ENCODE results near the gene HELZ2. TPM values are rescaled to one million over a fixed set of nuclear protein-coding genes. Genes with fewer than 3 reads are reported as not detected.
A peak's percentile ranks its signal among the peaks of the same experiment; 100 is the strongest.
"Not testable (repeated sequence)": the region's sequence is repeated elsewhere in the genome, so short reads cannot be mapped to it uniquely, and the experiment has no call there.

The HELZ2 gene
- total RNA-seq, 2 donors from 2014 or later, result 37.1 to 46.1 TPM

DNA sequence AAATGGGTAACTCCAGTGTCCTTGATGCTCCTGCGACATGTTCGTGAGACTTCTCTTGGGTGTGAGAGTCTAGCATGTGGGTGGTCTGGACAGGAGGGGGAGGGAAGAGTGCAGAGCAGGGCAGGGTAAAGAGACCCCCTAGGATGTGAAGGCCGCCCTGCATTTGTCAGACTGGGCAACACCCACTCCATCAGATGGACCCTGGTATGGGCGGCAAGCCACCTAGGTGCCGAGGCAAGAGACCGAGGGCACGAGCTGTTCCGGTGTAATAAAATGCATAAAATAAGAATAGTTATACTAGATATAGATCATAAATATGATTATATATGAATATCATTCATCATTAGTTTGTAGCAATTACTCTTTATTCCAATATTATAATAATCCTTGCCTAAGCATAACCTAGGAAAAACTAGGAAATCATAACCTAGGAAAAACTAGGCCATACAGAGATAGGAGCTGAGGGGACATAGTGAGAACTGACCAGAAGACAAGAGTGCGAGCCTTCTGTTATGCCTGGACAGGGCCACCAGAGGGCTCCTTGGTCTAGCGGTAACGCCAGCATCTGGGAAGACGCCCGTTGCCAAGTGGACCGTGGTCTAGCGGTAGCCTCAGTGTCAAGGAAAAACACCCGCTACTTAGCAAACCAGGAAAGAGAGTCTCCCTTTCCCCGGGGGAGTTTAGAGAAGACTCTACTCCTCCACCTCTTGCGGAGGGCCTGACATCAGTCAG is 40.0 kb upstream of the HELZ2 start:
- H3K36me3 ChIP-seq, result peaks cover 0 to 13% of the 10 kb centered on the region in 2 donors
- DNase-seq (ENCODE audit: low spot score); intact Hi-C loops (cut with DNase I); H3K4me3 ChIP-seq; H3K9me3 ChIP-seq; H3K4me1 ChIP-seq (replicated peaks); H3K27me3 ChIP-seq (replicated peaks; ENCODE audit: insufficient read depth); H3K27ac ChIP-seq: not testable (repeated sequence)
- WGBS, result 86% methylated on average over 18 of the region's 18 CpGs
- TF ChIP-seq CTCF (IDR thresholded peaks at IDR 0.05), result peak in 1 of 4 experiments; percentile 21

DNA sequence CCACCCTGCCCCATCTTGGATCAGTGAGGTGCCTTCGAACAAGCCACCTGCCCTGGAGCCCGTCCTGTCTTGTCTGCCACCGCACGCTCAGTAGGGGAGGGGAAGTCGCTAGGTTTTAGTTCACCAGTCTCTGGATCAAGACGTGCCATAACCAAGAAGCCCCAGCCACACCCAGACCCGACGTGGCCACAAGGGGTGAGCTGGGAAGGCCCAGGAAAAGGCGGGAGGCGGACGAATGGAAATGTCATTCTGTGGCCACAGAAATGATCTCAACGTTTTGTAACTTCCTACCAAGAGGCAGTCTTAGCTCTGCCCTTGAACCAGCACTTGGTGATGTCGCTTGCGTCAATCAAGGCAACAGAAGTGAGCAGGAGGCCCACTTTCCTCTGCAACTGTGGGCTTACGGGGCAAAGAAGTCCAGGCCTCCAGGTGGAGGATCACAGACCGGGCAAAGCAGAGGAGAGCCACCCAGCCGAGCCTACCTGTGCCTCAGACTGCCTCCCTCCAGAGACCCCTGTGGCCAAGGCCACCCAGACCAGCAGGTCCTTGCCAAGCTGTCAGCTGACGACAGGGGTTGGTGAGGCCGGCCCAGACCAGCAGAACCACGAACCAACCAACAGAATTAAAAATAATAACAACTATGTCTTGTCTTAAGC is 38.4 kb upstream of the HELZ2 start:
- H3K27me3 ChIP-seq (replicated peaks; ENCODE audit: insufficient read depth), result no peaks in the 10 kb centered on the region
- H3K4me1 ChIP-seq (replicated peaks), result no peaks in the 10 kb centered on the region
- no peaks in the 10 kb centered on the region for H3K9me3 ChIP-seq
- DNase-seq (ENCODE audit: low spot score), result no peak
- peaks cover 0 to 5% of the 10 kb centered on the region in 2 donors for H3K36me3 ChIP-seq
- WGBS, result 79% methylated on average over 20 of the region's 20 CpGs
- H3K27ac ChIP-seq, result no peak overlapping the region
- no peak overlapping the region for H3K4me3 ChIP-seq
- intact Hi-C loops (cut with DNase I), result no loop called here
- no peak for TF ChIP-seq POLR2AphosphoS5 (IDR thresholded peaks at IDR 0.05)
- no peak for TF ChIP-seq POLR2A (IDR thresholded peaks at IDR 0.05)
- no peak for TF ChIP-seq CTCF (IDR thresholded peaks at IDR 0.05)

DNA sequence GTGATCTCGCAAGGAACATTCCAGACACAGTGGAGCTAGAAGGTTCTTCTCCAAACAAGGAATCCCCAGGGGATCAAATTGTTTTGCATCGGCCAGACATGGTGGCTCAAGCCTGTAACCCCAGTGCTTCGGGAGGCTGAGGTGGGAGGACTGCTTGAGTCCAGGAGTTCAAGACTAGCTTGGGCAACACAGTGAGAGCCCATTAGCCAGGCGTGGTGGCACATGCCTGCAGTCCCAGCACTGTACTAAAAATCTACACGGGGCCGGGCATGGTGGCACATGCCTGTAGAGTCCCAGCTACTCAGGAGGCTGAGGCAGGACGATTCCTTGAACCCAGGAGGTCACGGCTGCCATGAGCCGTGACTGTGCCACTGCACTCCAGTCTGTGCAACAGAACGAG is 37.6 kb upstream of the HELZ2 start:
- 91% methylated on average over 10 of the region's 10 CpGs for WGBS
- TF ChIP-seq CTCF (IDR thresholded peaks at IDR 0.05) (no peak), POLR2AphosphoS5 (IDR thresholded peaks at IDR 0.05) (no peak), POLR2A (IDR thresholded peaks at IDR 0.05) (no peak)
- intact Hi-C loops (cut with DNase I), result no loop called here
- no peaks in the 10 kb centered on the region for H3K27me3 ChIP-seq (replicated peaks; ENCODE audit: insufficient read depth)
- H3K27ac ChIP-seq, result no peak overlapping the region
- H3K4me1 ChIP-seq (replicated peaks), result no peaks in the 10 kb centered on the region
- no peak for DNase-seq (ENCODE audit: low spot score)
- H3K4me3 ChIP-seq, result no peak overlapping the region
- no peaks in the 10 kb centered on the region for H3K36me3 ChIP-seq
- H3K9me3 ChIP-seq, result no peaks in the 10 kb centered on the region

DNA sequence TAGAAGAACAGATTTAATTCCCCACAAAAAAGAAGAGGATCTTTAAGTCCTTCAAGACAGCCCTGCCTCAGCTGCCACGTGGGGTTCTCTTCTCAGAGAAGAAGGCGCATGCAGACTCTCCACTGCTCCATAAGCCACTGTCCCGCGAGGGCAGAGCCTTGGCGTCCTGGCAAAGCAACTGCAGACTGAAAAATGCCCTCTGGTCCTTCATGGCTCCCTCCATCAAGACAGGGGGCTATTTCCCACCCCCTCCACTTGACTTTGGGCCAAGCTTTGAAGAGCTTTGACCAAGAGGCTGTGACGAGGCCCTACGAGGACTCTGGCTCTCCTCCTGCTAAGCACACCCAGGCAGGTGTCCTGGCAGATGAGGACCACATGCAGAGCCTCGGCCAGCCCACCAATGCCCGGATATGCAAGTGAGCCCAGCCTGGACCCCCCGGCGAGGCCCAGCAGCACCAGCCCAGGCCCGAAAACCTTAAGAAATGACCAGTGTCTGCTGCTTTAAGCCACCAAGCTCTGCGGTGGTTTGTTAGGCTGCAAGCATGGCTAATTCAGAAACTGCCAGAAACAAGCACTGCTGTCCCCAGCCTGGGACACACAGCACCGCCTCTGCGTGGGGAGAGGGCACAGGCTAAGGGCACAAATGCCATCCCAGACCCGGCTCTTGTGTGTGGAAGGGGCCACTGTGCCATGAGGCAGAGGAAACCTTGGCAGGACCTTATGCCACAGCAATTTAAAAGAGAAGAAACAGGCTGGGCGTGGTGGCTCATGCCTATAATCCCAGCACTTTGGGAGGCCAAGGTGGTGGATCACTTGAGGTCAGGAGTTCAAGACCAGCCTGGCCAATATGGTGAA is 36.8 kb upstream of the HELZ2 start:
- H3K9me3 ChIP-seq, result no peaks in the 10 kb centered on the region
- intact Hi-C loops (cut with DNase I), result no loop called here
- H3K36me3 ChIP-seq, result no peaks in the 10 kb centered on the region
- H3K4me1 ChIP-seq (replicated peaks), result no peaks in the 10 kb centered on the region
- H3K27me3 ChIP-seq (replicated peaks; ENCODE audit: insufficient read depth), result no peaks in the 10 kb centered on the region
- H3K4me3 ChIP-seq, result no peak overlapping the region
- 89% methylated on average over 17 of the region's 17 CpGs for WGBS
- DNase-seq (ENCODE audit: low spot score), result no peak
- no peak overlapping the region for H3K27ac ChIP-seq
- no peak for TF ChIP-seq POLR2AphosphoS5 (IDR thresholded peaks at IDR 0.05)

DNA sequence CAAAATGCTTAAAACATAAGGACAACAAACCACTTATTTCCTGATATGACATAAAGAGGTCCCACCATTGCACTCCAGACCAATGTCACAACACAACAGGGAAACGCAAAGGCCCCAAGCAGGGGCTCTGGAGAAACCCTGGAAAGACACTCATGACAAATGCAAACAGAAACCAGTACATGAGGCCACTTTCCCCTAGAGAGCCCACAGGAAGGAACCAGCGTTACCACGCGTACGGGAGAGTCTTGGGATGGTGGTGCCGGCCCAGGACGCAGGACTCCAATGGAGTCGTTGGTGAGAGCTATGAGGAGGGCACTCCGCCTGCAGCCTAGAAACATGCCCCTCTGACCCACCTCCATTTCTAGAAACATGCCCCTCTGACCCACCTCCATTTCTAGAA is 32.6 kb upstream of the HELZ2 start:
- no peak for DNase-seq (ENCODE audit: low spot score)
- WGBS, result 83% methylated on average over 9 of the region's 9 CpGs

More for the DNA sequence above, 32.6 kb upstream of the HELZ2 start:
- Histone ChIP-seq H3K4me3 (no peak overlapping the region), H3K27ac (no peak overlapping the region), H3K27me3 (replicated peaks; ENCODE audit: insufficient read depth) (no peaks in the 10 kb centered on the region), H3K9me3 (no peaks in the 10 kb centered on the region), H3K4me1 (replicated peaks) (no peaks in the 10 kb centered on the region), H3K36me3 (peaks cover 0 to 8% of the 10 kb centered on the region in 2 donors)
- intact Hi-C loops (cut with DNase I), result no loop called here
- TF ChIP-seq POLR2AphosphoS5 (IDR thresholded peaks at IDR 0.05) (no peak), POLR2A (IDR thresholded peaks at IDR 0.05) (no peak), CTCF (IDR thresholded peaks at IDR 0.05) (no peak)
